ENCODE results near the gene RHOXF2B. TPM values are rescaled to one million over a fixed set of nuclear protein-coding genes. Genes with fewer than 3 reads are reported as not detected.

Gene RHOXF2B
- total and polyA plus RNA-seq, 4 donors = 0.13 TPM; not detected in 3

DNA sequence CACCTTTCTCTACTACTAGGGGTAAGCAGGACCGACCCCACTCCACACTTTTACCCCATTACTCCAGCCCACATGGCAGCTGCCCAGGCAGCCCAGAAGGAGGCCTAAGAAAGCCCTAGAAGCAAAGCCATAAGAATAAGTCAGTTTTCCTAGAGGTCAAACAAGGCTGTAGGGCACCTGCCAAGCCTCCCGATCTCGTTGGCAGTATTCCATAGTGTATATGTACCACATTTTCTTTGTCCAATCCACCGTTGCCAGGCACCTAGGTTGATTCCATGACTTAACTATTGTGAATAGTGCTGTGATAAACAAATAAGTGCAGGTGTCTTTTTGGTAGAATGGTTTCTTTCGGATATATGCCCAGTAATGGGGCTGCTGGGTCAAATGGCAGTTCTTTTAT lies 54.2 kb downstream of the RHOXF2B start:
- DNase-seq (ENCODE audit: low spot score) = no peak
- Histone ChIP-seq H3K27me3 (ENCODE audit: control insufficient read depth in 4 of 4, insufficient read depth in 4 of 4, low read length in 3 of 4) (peaks cover 0 to 2% (median 0%) of the 10 kb centered on the region in 4 donors), H3K27ac (ENCODE audit: low read depth in 1 of 2, low read length in 2 of 2) (no peak overlapping the region), H3K9ac (ENCODE audit: low read depth in 1 of 2, low read length in 2 of 2) (no peak overlapping the region), H3K4me1 (ENCODE audit: control insufficient read depth in 4 of 4, insufficient read depth in 4 of 4, low read length in 3 of 4) (no peaks in the 10 kb centered on the region), H3K9me3 (ENCODE audit: control insufficient read depth in 4 of 4, low read length in 3 of 4) (peaks cover 0 to 2% (median 0%) of the 10 kb centered on the region in 4 donors), H3K36me3 (ENCODE audit: control insufficient read depth in 4 of 4, insufficient read depth in 3 of 4, low read depth in 1 of 4, low read length in 3 of 4) (no peaks in the 10 kb centered on the region), H3K4me3 (ENCODE audit: low read depth in 1 of 3, low read length in 3 of 3) (no peak overlapping the region)
- WGBS = 71% methylated on average over 5 of the region's 5 CpGs
- TF ChIP-seq, protein P1, sequence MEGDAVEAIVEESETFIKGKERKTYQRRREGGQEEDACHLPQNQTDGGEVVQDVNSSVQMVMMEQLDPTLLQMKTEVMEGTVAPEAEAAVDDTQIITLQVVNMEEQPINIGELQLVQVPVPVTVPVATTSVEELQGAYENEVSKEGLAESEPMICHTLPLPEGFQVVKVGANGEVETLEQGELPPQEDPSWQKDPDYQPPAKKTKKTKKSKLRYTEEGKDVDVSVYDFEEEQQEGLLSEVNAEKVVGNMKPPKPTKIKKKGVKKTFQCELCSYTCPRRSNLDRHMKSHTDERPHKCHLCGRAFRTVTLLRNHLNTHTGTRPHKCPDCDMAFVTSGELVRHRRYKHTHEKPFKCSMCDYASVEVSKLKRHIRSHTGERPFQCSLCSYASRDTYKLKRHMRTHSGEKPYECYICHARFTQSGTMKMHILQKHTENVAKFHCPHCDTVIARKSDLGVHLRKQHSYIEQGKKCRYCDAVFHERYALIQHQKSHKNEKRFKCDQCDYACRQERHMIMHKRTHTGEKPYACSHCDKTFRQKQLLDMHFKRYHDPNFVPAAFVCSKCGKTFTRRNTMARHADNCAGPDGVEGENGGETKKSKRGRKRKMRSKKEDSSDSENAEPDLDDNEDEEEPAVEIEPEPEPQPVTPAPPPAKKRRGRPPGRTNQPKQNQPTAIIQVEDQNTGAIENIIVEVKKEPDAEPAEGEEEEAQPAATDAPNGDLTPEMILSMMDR (IDR thresholded peaks at IDR 0.05; ENCODE audit: low read depth, low read length, missing input control) = no peak
- TF ChIP-seq RXRA (IDR thresholded peaks at IDR 0.05) = no peak
- no peak for TF ChIP-seq SP1 (IDR thresholded peaks at IDR 0.05)
- TF ChIP-seq, protein P2, sequence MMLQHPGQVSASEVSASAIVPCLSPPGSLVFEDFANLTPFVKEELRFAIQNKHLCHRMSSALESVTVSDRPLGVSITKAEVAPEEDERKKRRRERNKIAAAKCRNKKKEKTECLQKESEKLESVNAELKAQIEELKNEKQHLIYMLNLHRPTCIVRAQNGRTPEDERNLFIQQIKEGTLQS (IDR thresholded peaks at IDR 0.05) = no peak
- no peak for TF ChIP-seq RAD21 (IDR thresholded peaks at IDR 0.05)
- TF ChIP-seq JUND (IDR thresholded peaks at IDR 0.05) = no peak
- no peak for TF ChIP-seq EGR1 (IDR thresholded peaks at IDR 0.05; ENCODE audit: low read depth in 2 of 2)
- TF ChIP-seq, protein P3, sequence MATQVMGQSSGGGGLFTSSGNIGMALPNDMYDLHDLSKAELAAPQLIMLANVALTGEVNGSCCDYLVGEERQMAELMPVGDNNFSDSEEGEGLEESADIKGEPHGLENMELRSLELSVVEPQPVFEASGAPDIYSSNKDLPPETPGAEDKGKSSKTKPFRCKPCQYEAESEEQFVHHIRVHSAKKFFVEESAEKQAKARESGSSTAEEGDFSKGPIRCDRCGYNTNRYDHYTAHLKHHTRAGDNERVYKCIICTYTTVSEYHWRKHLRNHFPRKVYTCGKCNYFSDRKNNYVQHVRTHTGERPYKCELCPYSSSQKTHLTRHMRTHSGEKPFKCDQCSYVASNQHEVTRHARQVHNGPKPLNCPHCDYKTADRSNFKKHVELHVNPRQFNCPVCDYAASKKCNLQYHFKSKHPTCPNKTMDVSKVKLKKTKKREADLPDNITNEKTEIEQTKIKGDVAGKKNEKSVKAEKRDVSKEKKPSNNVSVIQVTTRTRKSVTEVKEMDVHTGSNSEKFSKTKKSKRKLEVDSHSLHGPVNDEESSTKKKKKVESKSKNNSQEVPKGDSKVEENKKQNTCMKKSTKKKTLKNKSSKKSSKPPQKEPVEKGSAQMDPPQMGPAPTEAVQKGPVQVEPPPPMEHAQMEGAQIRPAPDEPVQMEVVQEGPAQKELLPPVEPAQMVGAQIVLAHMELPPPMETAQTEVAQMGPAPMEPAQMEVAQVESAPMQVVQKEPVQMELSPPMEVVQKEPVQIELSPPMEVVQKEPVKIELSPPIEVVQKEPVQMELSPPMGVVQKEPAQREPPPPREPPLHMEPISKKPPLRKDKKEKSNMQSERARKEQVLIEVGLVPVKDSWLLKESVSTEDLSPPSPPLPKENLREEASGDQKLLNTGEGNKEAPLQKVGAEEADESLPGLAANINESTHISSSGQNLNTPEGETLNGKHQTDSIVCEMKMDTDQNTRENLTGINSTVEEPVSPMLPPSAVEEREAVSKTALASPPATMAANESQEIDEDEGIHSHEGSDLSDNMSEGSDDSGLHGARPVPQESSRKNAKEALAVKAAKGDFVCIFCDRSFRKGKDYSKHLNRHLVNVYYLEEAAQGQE (IDR thresholded peaks at IDR 0.05) = no peak
- TF ChIP-seq YY1 (IDR thresholded peaks at IDR 0.05) = no peak
- no peak for TF ChIP-seq GABPA (IDR thresholded peaks at IDR 0.05 in 1 of 2, conservative IDR thresholded peaks at IDR 0.05 in 1 of 2)

DNA sequence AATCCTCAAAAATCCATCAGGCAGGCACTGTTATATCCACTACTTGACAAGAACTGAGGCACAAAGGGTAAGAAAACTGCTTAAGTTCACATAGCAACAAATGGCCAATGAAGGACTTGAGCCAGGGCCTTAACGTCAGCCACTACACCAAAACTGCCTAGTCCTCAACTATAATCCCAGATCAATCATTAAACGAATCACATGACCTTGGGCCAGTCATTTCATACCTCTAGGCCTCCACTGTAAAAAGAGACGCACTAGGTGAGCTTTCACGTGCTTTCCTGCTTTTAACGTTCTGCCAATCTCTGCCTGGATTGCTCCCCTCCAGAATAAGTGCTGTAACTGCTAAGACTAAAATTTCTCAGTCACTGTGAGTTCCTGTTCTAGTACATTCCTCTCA lies 54.7 kb downstream of the RHOXF2B start:
- TF ChIP-seq YY1 (IDR thresholded peaks at IDR 0.05) (no peak), GABPA (IDR thresholded peaks at IDR 0.05 in 1 of 2, conservative IDR thresholded peaks at IDR 0.05 in 1 of 2) (no peak), HNF4A (conservative IDR thresholded peaks at IDR 0.05) (no peak)
- TF ChIP-seq, protein P1 (IDR thresholded peaks at IDR 0.05; ENCODE audit: low read depth, low read length, missing input control) = no peak
- TF ChIP-seq, protein P3 (IDR thresholded peaks at IDR 0.05) = no peak
- no peak overlapping the region for H3K9ac ChIP-seq (ENCODE audit: low read depth in 1 of 2, low read length in 2 of 2)
- no peaks in the 10 kb centered on the region for H3K4me1 ChIP-seq (ENCODE audit: control insufficient read depth in 4 of 4, insufficient read depth in 4 of 4, low read length in 3 of 4)
- no peaks in the 10 kb centered on the region for H3K36me3 ChIP-seq (ENCODE audit: control insufficient read depth in 4 of 4, insufficient read depth in 3 of 4, low read depth in 1 of 4, low read length in 3 of 4)
- no peak for DNase-seq (ENCODE audit: low spot score)
- no peak overlapping the region for H3K4me3 ChIP-seq (ENCODE audit: low read depth in 1 of 3, low read length in 3 of 3)
- 82% methylated on average over 5 of the region's 5 CpGs for WGBS
- H3K9me3 ChIP-seq (ENCODE audit: control insufficient read depth in 4 of 4, low read length in 3 of 4) = peaks cover 0 to 2% (median 0%) of the 10 kb centered on the region in 4 donors
- H3K27ac ChIP-seq (ENCODE audit: low read depth in 1 of 2, low read length in 2 of 2) = no peak overlapping the region
- H3K27me3 ChIP-seq (ENCODE audit: control insufficient read depth in 4 of 4, insufficient read depth in 4 of 4, low read length in 3 of 4) = peaks cover 0 to 6% (median 0%) of the 10 kb centered on the region in 4 donors

Measured in liver (tissue), 9 donors.